Inferior parietal cortex (tissue), 1 donor: ENCODE data around the gene UBFD1.
"Not testable (repeated sequence)": the region's sequence is repeated elsewhere in the genome, so short reads cannot be mapped to it uniquely, and the experiment has no call there.

Experiments used
- DNase-seq: peaks from one replicate; pipeline ENCODE4 v3.0.0-alpha.2; 2016; ENCODE audit errors: extremely low spot score

Gene UBFD1

GRCh38 chr16:23567602-23568001, 10.1 kb downstream of the UBFD1 start:
- DNase-seq, result no peak

- no peak for DNase-seq
Observed at GRCh38 chr16:23570992-23571632, 13.6 kb downstream of the UBFD1 start.

- DNase-seq, result no peak
Observed at GRCh38 chr16:23571895-23572294, 14.4 kb downstream of the UBFD1 start.

GRCh38 chr16:23572394-23572793, 14.9 kb downstream of the UBFD1 start:
- no peak for DNase-seq

GRCh38 chr16:23573817-23574216, 16.3 kb downstream of the UBFD1 start:
- DNase-seq, result no peak

GRCh38 chr16:23575834-23576233, 18.3 kb downstream of the UBFD1 start:
- no peak for DNase-seq

GRCh38 chr16:23577493-23577892, 20.0 kb downstream of the UBFD1 start:
- DNase-seq, result no peak

GRCh38 chr16:23578101-23578830, 20.7 kb downstream of the UBFD1 start:
- DNase-seq, result no peak

GRCh38 chr16:23579371-23579770, 21.8 kb downstream of the UBFD1 start:
- DNase-seq, result no peak

GRCh38 chr16:23580391-23580790, 22.9 kb downstream of the UBFD1 start:
- DNase-seq, result no peak

GRCh38 chr16:23581764-23582163, 24.2 kb downstream of the UBFD1 start:
- no peak for DNase-seq

GRCh38 chr16:23583271-23583670, 25.7 kb downstream of the UBFD1 start:
- DNase-seq, result not testable (repeated sequence)

- no peak for DNase-seq
Observed at GRCh38 chr16:23584186-23585076, 26.9 kb downstream of the UBFD1 start.

- DNase-seq, result no peak
Observed at GRCh38 chr16:23587726-23588125, 30.2 kb downstream of the UBFD1 start.

GRCh38 chr16:23590181-23590580, 32.7 kb downstream of the UBFD1 start:
- no peak for DNase-seq

GRCh38 chr16:23594186-23594585, 36.7 kb downstream of the UBFD1 start:
- DNase-seq, result no peak

GRCh38 chr16:23595246-23595950, 37.9 kb downstream of the UBFD1 start:
- DNase-seq, result no peak

GRCh38 chr16:23595951-23596720, 38.6 kb downstream of the UBFD1 start, which contains the start of gene NDUFAB1:
Gene NDUFAB1, minus strand, starts transcription at chr16:23596316. Its CDS starts 26 bp downstream, at chr16:23596290.
- peak; percentile 91 for DNase-seq

GRCh38 chr16:23597003-23597756, 39.7 kb downstream of the UBFD1 start:
- DNase-seq, result peak; percentile 11

GRCh38 chr16:23607726-23608125, 50.2 kb downstream of the UBFD1 start:
- DNase-seq, result no peak
